ENCODE measurements around the gene SLC17A1. TPM values are rescaled to one million over a fixed set of nuclear protein-coding genes. Genes with fewer than 3 reads are reported as not detected.
"Not testable (repeated sequence)": the region's sequence is repeated elsewhere in the genome, so short reads cannot be mapped to it uniquely, and the experiment has no call there.

SLC17A1 gene
- total RNA-seq, 1 experiment from 2014 or later: not detected

- no peaks in the 10 kb centered on the region for H3K27me3 ChIP-seq (replicated peaks; ENCODE audit: control insufficient read depth, insufficient read depth, low read length)
- H3K36me3 ChIP-seq (ENCODE audit: control insufficient read depth, insufficient read depth, low read length): no peaks in the 10 kb centered on the region
- H3K4me1 ChIP-seq: peaks cover 25% of the 10 kb centered on the region
- TF ChIP-seq, protein P1, sequence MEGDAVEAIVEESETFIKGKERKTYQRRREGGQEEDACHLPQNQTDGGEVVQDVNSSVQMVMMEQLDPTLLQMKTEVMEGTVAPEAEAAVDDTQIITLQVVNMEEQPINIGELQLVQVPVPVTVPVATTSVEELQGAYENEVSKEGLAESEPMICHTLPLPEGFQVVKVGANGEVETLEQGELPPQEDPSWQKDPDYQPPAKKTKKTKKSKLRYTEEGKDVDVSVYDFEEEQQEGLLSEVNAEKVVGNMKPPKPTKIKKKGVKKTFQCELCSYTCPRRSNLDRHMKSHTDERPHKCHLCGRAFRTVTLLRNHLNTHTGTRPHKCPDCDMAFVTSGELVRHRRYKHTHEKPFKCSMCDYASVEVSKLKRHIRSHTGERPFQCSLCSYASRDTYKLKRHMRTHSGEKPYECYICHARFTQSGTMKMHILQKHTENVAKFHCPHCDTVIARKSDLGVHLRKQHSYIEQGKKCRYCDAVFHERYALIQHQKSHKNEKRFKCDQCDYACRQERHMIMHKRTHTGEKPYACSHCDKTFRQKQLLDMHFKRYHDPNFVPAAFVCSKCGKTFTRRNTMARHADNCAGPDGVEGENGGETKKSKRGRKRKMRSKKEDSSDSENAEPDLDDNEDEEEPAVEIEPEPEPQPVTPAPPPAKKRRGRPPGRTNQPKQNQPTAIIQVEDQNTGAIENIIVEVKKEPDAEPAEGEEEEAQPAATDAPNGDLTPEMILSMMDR (IDR thresholded peaks at IDR 0.05; ENCODE audit: insufficient read depth in 1 of 2, low read depth in 1 of 2, low read length in 1 of 2, severe bottlenecking in 1 of 2, unreplicated experiment in 1 of 2): no peak
- no peak overlapping the region for H3K27ac Mint-ChIP-seq (ENCODE audit: unreplicated experiment)
- DNase-seq: no peak
- no peaks in the 10 kb centered on the region for H3K27me3 Mint-ChIP-seq (ENCODE audit: insufficient read depth, unreplicated experiment)
- H3K9me3 Mint-ChIP-seq (ENCODE audit: unreplicated experiment): no peaks in the 10 kb centered on the region
- no peaks in the 10 kb centered on the region for H3K36me3 Mint-ChIP-seq (ENCODE audit: insufficient read depth, unreplicated experiment)
- BruUV-seq (replicated peaks): no TSS peak
- peaks cover 3% of the 10 kb centered on the region; the same call in 1 of the 2 replicates for H3K9me3 ChIP-seq
- POLR2A ChIA-PET: no interaction called here
- intact Hi-C loops (cut with micrococcal nuclease; ENCODE audit: unreplicated experiment): no loop called here
- peaks cover 18% of the 10 kb centered on the region for H3K4me1 Mint-ChIP-seq (ENCODE audit: low read depth, unreplicated experiment)
- CTCF ChIA-PET: no interaction called here
- no peak overlapping the region for H3K4me3 Mint-ChIP-seq (ENCODE audit: unreplicated experiment)
- H3K4me3 ChIP-seq (ENCODE audit: low read depth, low read length): no peak overlapping the region
These were observed 82.0 kb downstream of the SLC17A1 start for GRCh38 chr6:25749837-25750236.

GRCh38 chr6:25748601-25749517 is 83.0 kb downstream of the SLC17A1 start:
- H3K4me3 Mint-ChIP-seq (ENCODE audit: unreplicated experiment); H3K4me3 ChIP-seq (ENCODE audit: low read depth, low read length); H3K27me3 Mint-ChIP-seq (ENCODE audit: insufficient read depth, unreplicated experiment); H3K27ac Mint-ChIP-seq (ENCODE audit: unreplicated experiment); intact Hi-C loops (cut with micrococcal nuclease; ENCODE audit: unreplicated experiment); DNase-seq; H3K9me3 ChIP-seq; H3K36me3 ChIP-seq (ENCODE audit: control insufficient read depth, insufficient read depth, low read length); BruUV-seq (replicated peaks); H3K27me3 ChIP-seq (replicated peaks; ENCODE audit: control insufficient read depth, insufficient read depth, low read length); H3K36me3 Mint-ChIP-seq (ENCODE audit: insufficient read depth, unreplicated experiment); H3K9me3 Mint-ChIP-seq (ENCODE audit: unreplicated experiment); CTCF ChIA-PET; POLR2A ChIA-PET: not testable (repeated sequence)
- peaks cover 11% of the 10 kb centered on the region for H3K4me1 Mint-ChIP-seq (ENCODE audit: low read depth, unreplicated experiment)
- peaks cover 20% of the 10 kb centered on the region for H3K4me1 ChIP-seq

DNA sequence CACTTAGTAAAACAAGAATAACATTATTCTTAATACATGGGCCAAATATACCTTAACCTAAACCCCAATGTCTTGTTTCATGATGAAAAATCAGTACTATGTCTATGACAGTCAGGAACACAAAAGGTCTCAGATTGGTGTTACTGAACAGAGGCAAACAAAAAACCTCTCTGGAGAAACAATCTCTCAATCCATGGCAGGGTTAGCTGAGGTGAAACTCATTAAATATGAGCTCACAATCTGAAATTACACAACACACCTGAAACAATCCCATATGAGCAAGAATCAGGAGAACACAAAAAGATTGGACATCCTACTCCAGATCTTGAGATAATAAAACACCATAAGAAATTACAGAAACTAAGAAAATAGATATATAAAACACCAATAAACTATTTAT is 83.8 kb downstream of the SLC17A1 start:
- Mint-ChIP-seq H3K4me3 (ENCODE audit: unreplicated experiment) (no peak overlapping the region), H3K36me3 (ENCODE audit: insufficient read depth, unreplicated experiment) (no peaks in the 10 kb centered on the region), H3K27me3 (ENCODE audit: insufficient read depth, unreplicated experiment) (no peaks in the 10 kb centered on the region), H3K27ac (ENCODE audit: unreplicated experiment) (no peak overlapping the region), H3K9me3 (ENCODE audit: unreplicated experiment) (no peaks in the 10 kb centered on the region), H3K4me1 (ENCODE audit: low read depth, unreplicated experiment) (peaks cover 8% of the 10 kb centered on the region)
- DNase-seq: no peak
- ChIA-PET POLR2A (no interaction called here), CTCF (no interaction called here)
- intact Hi-C loops (cut with micrococcal nuclease; ENCODE audit: unreplicated experiment): no loop called here
- Histone ChIP-seq H3K9me3 (peaks cover 3% of the 10 kb centered on the region; the same call in 1 of the 2 replicates), H3K27me3 (replicated peaks; ENCODE audit: control insufficient read depth, insufficient read depth, low read length) (no peaks in the 10 kb centered on the region), H3K4me3 (ENCODE audit: low read depth, low read length) (no peak overlapping the region), H3K4me1 (peaks cover 27% of the 10 kb centered on the region), H3K36me3 (ENCODE audit: control insufficient read depth, insufficient read depth, low read length) (no peaks in the 10 kb centered on the region)
- no TSS peak for BruUV-seq (replicated peaks)
- TF ChIP-seq, protein P1 (IDR thresholded peaks at IDR 0.05; ENCODE audit: insufficient read depth in 1 of 2, low read depth in 1 of 2, low read length in 1 of 2, severe bottlenecking in 1 of 2, unreplicated experiment in 1 of 2): no peak
